HepG2 (cell line): ENCODE data around the gene ELP1. TPM values are rescaled to one million over a fixed set of nuclear protein-coding genes. Genes with fewer than 3 reads are reported as not detected.

Experiments
- CREB1 ChIP-seq, 2 experiments: fragments of 450-650 bp in 1 of 2; IDR thresholded peaks; 2 replicates each; pipeline ENCODE4 v1.6.1; 2016 to 2017; ENCODE audit warnings: control low read depth in 1 of 2, mild to moderate bottlenecking in 1 of 2, missing compliant biosample characterization in 1 of 2, missing genetic modification characterization in 1 of 2
- CREBL2 ChIP-seq: sonication (generic); formaldehyde crosslinking; IDR thresholded peaks from 2 replicates; pipeline ENCODE4 v1.8.1; 2023; ENCODE audit warnings: missing genetic modification reagents, mild to moderate bottlenecking, borderline replicate concordance
- HNF1A ChIP-seq, 2 experiments: sonication (generic) in 1 of 2; formaldehyde crosslinking in 1 of 2; IDR thresholded peaks; 2 replicates each; pipeline versions ENCODE4 v1.4.0 to v1.6.1; 2016 to 2020; ENCODE audit warnings: borderline replicate concordance in 1 of 2, low read depth in 1 of 2, mild to moderate bottlenecking in 1 of 2, missing genetic modification reagents in 1 of 2
- HNRNPLL ChIP-seq: fragments of 200-400 bp; formaldehyde crosslinking; IDR thresholded peaks from 2 replicates; pipeline ENCODE4 v1.6.1; 2017; ENCODE audit warnings: mild to moderate bottlenecking, low read depth, low read length; ENCODE audit not compliant: poor library complexity, severe bottlenecking
- JDP2 ChIP-seq: sonication (generic); formaldehyde crosslinking; IDR thresholded peaks from 2 replicates; pipeline ENCODE4 v1.8.1; 2022; ENCODE audit warnings: missing genetic modification reagents, borderline replicate concordance
- TERF1 ChIP-seq: sonication (generic); formaldehyde crosslinking; IDR thresholded peaks from 2 replicates; pipeline ENCODE4 v1.8.0; 2022; ENCODE audit warnings: mild to moderate bottlenecking, missing genetic modification reagents, moderate library complexity
- ZNF883 ChIP-seq: sonication (generic); formaldehyde crosslinking; IDR thresholded peaks from 2 replicates; pipeline ENCODE4 v1.5.1; 2020; ENCODE audit warnings: mild to moderate bottlenecking, missing genetic modification reagents; ENCODE audit errors: not compliant biosample characterization
- polyA plus RNA-seq, 8 experiments: library from polyadenylated mRNA; depleted of rRNA in 3 of 8; stranded (reverse) in 7 of 8; unstranded in 1 of 8; fragments of >200 nt; fragmentation: Illumina TruSeq in 4 of 8; extraction: Trizol in 4 of 8; gene quantifications; 2 replicates each; pipeline versions ENCODE4 v1.2.1 to v1.2.3, GENCODE V29; 2011 to 2016; ENCODE audit warnings: low read depth in 4 of 8, missing spikeins in 1 of 8, mixed read lengths in 1 of 8; ENCODE audit not compliant: insufficient read depth in 1 of 8
- total RNA-seq, 5 experiments: library from RNA; depleted of rRNA; stranded (reverse); fragments of >200 nt; fragmentation: Illumina TruSeq; extraction: Trizol; gene quantifications; 2 replicates each; pipeline ENCODE4 v1.2.3, GENCODE V29; 2016; ENCODE audit warnings: low read depth in 1 of 5
- TF ChIP-seq, protein P1 (sequence below): sonication (generic); formaldehyde crosslinking; IDR thresholded peaks from 2 replicates; pipeline ENCODE4 v1.5.1; 2020; ENCODE audit warnings: mild to moderate bottlenecking, missing genetic modification reagents, borderline replicate concordance
- TF ChIP-seq, protein P2 (sequence below): IDR thresholded peaks from 2 replicates; pipeline ENCODE4 v1.6.1; 2012; ENCODE audit warnings: low read depth, low read length, improper control_type of control experiment
- TF ChIP-seq, protein P3 (sequence below): sonication (generic); formaldehyde crosslinking; IDR thresholded peaks from 2 replicates; pipeline ENCODE4 v1.4.0; 2020; ENCODE audit warnings: missing genetic modification reagents, borderline replicate concordance

ELP1 gene
- total and polyA plus RNA-seq, 2 of the 13 experiments (the other 11 are each of a cell fraction or from before 2014, with no cell fraction given) = 157 to 275 TPM

GRCh38 chr9:108933718-108934322, at the start of gene ELP1 (continued):
- TF ChIP-seq, protein P1, sequence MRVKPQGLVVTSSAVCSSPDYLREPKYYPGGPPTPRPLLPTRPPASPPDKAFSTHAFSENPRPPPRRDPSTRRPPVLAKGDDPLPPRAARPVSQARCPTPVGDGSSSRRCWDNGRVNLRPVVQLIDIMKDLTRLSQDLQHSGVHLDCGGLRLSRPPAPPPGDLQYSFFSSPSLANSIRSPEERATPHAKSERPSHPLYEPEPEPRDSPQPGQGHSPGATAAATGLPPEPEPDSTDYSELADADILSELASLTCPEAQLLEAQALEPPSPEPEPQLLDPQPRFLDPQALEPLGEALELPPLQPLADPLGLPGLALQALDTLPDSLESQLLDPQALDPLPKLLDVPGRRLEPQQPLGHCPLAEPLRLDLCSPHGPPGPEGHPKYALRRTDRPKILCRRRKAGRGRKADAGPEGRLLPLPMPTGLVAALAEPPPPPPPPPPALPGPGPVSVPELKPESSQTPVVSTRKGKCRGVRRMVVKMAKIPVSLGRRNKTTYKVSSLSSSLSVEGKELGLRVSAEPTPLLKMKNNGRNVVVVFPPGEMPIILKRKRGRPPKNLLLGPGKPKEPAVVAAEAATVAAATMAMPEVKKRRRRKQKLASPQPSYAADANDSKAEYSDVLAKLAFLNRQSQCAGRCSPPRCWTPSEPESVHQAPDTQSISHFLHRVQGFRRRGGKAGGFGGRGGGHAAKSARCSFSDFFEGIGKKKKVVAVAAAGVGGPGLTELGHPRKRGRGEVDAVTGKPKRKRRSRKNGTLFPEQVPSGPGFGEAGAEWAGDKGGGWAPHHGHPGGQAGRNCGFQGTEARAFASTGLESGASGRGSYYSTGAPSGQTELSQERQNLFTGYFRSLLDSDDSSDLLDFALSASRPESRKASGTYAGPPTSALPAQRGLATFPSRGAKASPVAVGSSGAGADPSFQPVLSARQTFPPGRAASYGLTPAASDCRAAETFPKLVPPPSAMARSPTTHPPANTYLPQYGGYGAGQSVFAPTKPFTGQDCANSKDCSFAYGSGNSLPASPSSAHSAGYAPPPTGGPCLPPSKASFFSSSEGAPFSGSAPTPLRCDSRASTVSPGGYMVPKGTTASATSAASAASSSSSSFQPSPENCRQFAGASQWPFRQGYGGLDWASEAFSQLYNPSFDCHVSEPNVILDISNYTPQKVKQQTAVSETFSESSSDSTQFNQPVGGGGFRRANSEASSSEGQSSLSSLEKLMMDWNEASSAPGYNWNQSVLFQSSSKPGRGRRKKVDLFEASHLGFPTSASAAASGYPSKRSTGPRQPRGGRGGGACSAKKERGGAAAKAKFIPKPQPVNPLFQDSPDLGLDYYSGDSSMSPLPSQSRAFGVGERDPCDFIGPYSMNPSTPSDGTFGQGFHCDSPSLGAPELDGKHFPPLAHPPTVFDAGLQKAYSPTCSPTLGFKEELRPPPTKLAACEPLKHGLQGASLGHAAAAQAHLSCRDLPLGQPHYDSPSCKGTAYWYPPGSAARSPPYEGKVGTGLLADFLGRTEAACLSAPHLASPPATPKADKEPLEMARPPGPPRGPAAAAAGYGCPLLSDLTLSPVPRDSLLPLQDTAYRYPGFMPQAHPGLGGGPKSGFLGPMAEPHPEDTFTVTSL (CRISPR knock-in tag) = no peak
- peak; percentile 80 for TF ChIP-seq HNRNPLL
- TF ChIP-seq HNF1A (IDR thresholded peaks at IDR 0.05; ENCODE audit: low read depth) = no peak
- peak; percentile 54; the same call in 1 of the 2 replicates for TF ChIP-seq HNF1A (CRISPR knock-in tag; IDR thresholded peaks at IDR 0.05; ENCODE audit: borderline replicate concordance)
- TF ChIP-seq, protein P2, sequence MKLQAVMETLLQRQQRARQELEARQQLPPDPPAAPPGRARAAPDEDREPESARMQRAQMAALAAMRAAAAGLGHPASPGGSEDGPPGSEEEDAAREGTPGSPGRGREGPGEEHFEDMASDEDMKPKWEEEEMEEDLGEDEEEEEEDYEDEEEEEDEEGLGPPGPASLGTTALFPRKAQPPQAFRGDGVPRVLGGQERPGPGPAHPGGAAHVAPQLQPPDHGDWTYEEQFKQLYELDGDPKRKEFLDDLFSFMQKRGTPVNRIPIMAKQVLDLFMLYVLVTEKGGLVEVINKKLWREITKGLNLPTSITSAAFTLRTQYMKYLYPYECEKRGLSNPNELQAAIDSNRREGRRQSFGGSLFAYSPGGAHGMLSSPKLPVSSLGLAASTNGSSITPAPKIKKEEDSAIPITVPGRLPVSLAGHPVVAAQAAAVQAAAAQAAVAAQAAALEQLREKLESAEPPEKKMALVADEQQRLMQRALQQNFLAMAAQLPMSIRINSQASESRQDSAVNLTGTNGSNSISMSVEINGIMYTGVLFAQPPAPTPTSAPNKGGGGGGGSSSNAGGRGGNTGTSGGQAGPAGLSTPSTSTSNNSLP = no peak
- no peak for TF ChIP-seq ZNF883
- no peak for TF ChIP-seq JDP2
- TF ChIP-seq TERF1 (CRISPR knock-in tag) = no peak
- TF ChIP-seq CREB1 (IDR thresholded peaks at IDR 0.05) = peak; percentile 100
- peak; percentile 98 for TF ChIP-seq CREB1 (CRISPR knock-in tag; IDR thresholded peaks at IDR 0.05)
- TF ChIP-seq CREBL2 (CRISPR knock-in tag) = no peak; the same call in 1 of the 2 replicates
- TF ChIP-seq, protein P3, sequence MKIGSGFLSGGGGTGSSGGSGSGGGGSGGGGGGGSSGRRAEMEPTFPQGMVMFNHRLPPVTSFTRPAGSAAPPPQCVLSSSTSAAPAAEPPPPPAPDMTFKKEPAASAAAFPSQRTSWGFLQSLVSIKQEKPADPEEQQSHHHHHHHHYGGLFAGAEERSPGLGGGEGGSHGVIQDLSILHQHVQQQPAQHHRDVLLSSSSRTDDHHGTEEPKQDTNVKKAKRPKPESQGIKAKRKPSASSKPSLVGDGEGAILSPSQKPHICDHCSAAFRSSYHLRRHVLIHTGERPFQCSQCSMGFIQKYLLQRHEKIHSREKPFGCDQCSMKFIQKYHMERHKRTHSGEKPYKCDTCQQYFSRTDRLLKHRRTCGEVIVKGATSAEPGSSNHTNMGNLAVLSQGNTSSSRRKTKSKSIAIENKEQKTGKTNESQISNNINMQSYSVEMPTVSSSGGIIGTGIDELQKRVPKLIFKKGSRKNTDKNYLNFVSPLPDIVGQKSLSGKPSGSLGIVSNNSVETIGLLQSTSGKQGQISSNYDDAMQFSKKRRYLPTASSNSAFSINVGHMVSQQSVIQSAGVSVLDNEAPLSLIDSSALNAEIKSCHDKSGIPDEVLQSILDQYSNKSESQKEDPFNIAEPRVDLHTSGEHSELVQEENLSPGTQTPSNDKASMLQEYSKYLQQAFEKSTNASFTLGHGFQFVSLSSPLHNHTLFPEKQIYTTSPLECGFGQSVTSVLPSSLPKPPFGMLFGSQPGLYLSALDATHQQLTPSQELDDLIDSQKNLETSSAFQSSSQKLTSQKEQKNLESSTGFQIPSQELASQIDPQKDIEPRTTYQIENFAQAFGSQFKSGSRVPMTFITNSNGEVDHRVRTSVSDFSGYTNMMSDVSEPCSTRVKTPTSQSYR (CRISPR knock-in tag) = no peak
